ENCODE data around the gene TRIO.

GRCh38 chr5:14492331-14492964, 349.3 kb downstream of the TRIO start:
- TF ChIP-seq CTCF (IDR thresholded peaks at IDR 0.05) (no peak), POLR2A (IDR thresholded peaks at IDR 0.05) (no peak)
